ENCODE results near the gene CROCC. TPM values are rescaled to one million over a fixed set of nuclear protein-coding genes. Genes with fewer than 3 reads are reported as not detected.
"Not testable (repeated sequence)": the region's sequence is repeated elsewhere in the genome, so short reads cannot be mapped to it uniquely, and the experiment has no call there.

The CROCC gene
- polyA plus RNA-seq, 1 of the 3 experiments (the other 2 are of a cell fraction), result 39.1 TPM

DNA sequence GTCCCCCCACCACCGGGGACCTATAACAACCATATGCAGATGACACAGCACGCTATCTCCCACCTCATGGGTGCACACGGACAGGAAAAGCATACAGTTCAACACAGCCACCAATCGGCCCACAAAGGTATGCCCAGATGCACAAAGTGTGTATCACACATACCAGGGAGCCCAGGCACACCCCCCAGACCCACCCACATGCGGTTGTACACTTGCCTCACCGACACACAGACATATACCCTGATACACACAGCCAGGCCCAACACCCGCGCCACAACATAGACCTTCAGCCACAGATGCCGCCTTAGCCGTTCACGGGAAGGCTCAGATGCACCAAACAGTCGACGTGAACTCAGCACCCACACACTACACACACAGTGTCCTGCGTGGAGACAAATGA is 5.5 kb downstream of the CROCC start:
- ChIA-PET CTCF (no interaction called here), POLR2A (no interaction called here)
- Histone ChIP-seq H3F3A (replicated peaks; ENCODE audit: insufficient read depth) (no peaks in the 10 kb centered on the region), H3K9ac (no peak overlapping the region), H3K27me3 (ENCODE audit: insufficient read depth) (no peaks in the 10 kb centered on the region), H3K9me2 (no peaks in the 10 kb centered on the region), H4K20me1 (ENCODE audit: insufficient read depth) (no peaks in the 10 kb centered on the region), H3K4me1 (ENCODE audit: control insufficient read depth in 1 of 2, insufficient read depth in 2 of 2, low read depth in 1 of 2, low read length in 1 of 2) (peaks cover 0 to 22% of the 10 kb centered on the region in 2 experiments; a peak in 1 of 4 replicates), H3K9me3 (no peaks in the 10 kb centered on the region), H3K79me2 (ENCODE audit: insufficient read depth) (no peaks in the 10 kb centered on the region), H3K36me3 (replicated peaks in 1 of 2; ENCODE audit: control insufficient read depth in 1 of 2, insufficient read depth in 2 of 2, low read length in 1 of 2) (peaks cover 0 to 3% of the 10 kb centered on the region in 2 experiments), H3K4me2 (no peak overlapping the region), H3K27ac (ENCODE audit: low read depth in 2 of 2, low read length in 1 of 2) (no peak overlapping the region), H2AFZ (ENCODE audit: low read depth) (no peak overlapping the region), H3K4me3 (ENCODE audit: low read depth in 2 of 2, low read length in 1 of 2) (no peak overlapping the region)
- WGBS (ENCODE audit: low lambda C conversion rate), result 88% methylated on average over 14 of the region's 14 CpGs
- DNase-seq, result peak; percentile 37
- TF ChIP-seq TEAD4 (IDR thresholded peaks at IDR 0.05; ENCODE audit: borderline replicate concordance, insufficient read depth), result no peak
- no peak for TF ChIP-seq JUND (IDR thresholded peaks at IDR 0.05)
- TF ChIP-seq NFIC (IDR thresholded peaks at IDR 0.05; ENCODE audit: borderline replicate concordance), result no peak
- TF ChIP-seq, protein P1, sequence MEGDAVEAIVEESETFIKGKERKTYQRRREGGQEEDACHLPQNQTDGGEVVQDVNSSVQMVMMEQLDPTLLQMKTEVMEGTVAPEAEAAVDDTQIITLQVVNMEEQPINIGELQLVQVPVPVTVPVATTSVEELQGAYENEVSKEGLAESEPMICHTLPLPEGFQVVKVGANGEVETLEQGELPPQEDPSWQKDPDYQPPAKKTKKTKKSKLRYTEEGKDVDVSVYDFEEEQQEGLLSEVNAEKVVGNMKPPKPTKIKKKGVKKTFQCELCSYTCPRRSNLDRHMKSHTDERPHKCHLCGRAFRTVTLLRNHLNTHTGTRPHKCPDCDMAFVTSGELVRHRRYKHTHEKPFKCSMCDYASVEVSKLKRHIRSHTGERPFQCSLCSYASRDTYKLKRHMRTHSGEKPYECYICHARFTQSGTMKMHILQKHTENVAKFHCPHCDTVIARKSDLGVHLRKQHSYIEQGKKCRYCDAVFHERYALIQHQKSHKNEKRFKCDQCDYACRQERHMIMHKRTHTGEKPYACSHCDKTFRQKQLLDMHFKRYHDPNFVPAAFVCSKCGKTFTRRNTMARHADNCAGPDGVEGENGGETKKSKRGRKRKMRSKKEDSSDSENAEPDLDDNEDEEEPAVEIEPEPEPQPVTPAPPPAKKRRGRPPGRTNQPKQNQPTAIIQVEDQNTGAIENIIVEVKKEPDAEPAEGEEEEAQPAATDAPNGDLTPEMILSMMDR (IDR thresholded peaks at IDR 0.05), result no peak

DNA sequence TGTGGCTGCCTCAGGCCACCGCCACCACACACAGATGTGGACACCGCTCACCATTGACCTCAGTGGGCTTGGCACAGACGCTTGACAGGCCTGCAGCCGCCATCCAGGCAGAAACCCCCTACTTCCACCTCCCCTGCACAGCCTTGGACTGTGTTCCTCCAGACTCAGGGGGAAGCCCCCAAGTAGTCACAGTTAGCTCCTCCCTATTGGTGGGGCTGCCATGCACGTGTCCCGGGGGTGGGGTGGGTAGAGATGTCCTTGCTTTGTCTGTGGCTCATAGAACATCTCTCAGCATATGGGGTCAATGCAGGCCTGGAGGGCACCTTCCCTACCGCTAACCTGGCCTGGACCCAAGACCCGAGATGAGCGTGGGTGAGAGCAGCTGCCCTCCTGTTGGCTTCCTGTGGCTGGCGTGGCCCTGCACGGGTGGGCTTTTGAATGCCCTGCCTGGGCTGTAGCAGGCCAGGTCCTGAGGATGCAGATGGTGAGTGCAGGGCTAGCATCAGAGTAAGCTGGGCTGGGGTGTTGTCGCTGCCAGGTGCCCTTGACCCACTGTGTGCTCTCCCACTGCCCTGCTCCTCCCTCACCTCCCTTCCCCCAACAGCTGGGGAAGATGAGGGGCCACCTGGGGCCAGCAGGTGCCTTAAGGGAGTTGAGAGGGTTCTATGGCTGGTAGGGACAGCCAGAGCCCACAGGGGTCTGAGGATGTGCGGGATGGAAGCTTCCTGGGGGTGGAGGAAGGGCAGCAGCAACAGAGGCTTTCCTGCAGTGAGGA is 6.2 kb downstream of the CROCC start:
- Histone ChIP-seq H3K36me3 (replicated peaks in 1 of 2; ENCODE audit: control insufficient read depth in 1 of 2, insufficient read depth in 2 of 2, low read length in 1 of 2) (peaks cover 0 to 3% of the 10 kb centered on the region in 2 experiments), H3K27ac (ENCODE audit: low read depth in 2 of 2, low read length in 1 of 2) (no peak overlapping the region), H3K4me2 (no peak overlapping the region), H3K4me1 (ENCODE audit: control insufficient read depth in 1 of 2, insufficient read depth in 2 of 2, low read depth in 1 of 2, low read length in 1 of 2) (peaks cover 0 to 20% of the 10 kb centered on the region in 2 experiments; a peak in 1 of 4 replicates), H3K4me3 (ENCODE audit: low read depth in 2 of 2, low read length in 1 of 2) (no peak overlapping the region), H3F3A (replicated peaks; ENCODE audit: insufficient read depth) (no peaks in the 10 kb centered on the region), H3K9ac (no peak overlapping the region), H2AFZ (ENCODE audit: low read depth) (no peak overlapping the region), H3K9me3 (no peaks in the 10 kb centered on the region), H3K79me2 (ENCODE audit: insufficient read depth) (no peaks in the 10 kb centered on the region), H3K9me2 (no peaks in the 10 kb centered on the region), H3K27me3 (ENCODE audit: insufficient read depth) (no peaks in the 10 kb centered on the region), H4K20me1 (ENCODE audit: insufficient read depth) (no peaks in the 10 kb centered on the region)
- ChIA-PET CTCF (interaction anchor here (1.4 kb wide), 1 partner anchor 118 kb away, joined by 3 read pairs; no protein-coding TSS in a partner anchor), POLR2A (no interaction called here)
- TF ChIP-seq, protein P2, sequence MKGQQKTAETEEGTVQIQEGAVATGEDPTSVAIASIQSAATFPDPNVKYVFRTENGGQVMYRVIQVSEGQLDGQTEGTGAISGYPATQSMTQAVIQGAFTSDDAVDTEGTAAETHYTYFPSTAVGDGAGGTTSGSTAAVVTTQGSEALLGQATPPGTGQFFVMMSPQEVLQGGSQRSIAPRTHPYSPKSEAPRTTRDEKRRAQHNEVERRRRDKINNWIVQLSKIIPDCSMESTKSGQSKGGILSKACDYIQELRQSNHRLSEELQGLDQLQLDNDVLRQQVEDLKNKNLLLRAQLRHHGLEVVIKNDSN (IDR thresholded peaks at IDR 0.05; ENCODE audit: borderline replicate concordance, low read depth), result no peak
- TF ChIP-seq NFIC (IDR thresholded peaks at IDR 0.05; ENCODE audit: borderline replicate concordance), result no peak
- no peak for TF ChIP-seq EZH2phosphoT487 (IDR thresholded peaks at IDR 0.05; ENCODE audit: borderline replicate concordance, low read depth)
- WGBS (ENCODE audit: low lambda C conversion rate), result 92% methylated on average over 13 of the region's 13 CpGs
- DNase-seq, result peak; percentile 52

DNA sequence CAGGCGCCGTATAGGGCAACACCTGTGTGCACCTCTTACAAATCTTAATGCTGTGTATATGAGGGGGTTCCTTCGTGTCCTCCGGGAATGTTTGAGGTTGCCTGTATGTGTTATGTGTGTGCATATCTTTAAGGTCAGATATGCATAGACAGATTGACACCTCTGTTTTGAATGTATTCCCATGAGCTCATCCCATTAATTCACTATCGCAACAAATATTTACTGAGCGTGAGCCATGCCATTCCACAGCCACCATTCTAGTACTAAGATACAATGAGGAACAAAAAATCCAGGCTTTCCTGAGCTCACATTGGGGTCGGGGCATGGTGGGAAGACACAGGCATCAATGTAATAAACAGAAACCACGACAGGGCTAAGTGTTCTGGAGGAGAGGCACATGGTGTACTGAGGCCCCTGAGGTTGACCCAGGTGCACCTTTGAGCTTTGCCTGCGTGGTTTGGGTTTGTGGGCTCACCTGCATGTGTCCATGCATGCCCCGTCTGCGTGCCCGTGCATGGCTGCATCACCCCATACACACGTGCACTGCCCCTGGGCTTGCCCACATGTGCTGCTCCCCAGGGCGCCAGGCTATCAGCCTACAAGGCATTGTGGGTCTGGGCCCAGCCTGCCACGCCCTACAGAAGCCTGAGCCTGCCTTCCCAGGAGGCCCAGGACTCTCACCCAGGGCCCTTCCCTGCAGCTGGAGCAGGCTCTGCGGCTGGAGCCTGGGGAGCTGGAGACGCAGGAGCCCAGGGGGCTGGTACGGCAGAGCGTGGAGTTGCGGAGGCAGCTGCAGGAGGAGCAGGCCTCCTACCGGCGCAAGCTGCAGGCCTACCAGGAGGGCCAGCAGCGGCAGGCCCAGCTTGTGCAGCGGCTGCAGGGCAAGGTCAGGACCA is 7.7 kb downstream of the CROCC start:
- H3K4me1 ChIP-seq (ENCODE audit: control insufficient read depth in 1 of 2, insufficient read depth in 2 of 2, low read depth in 1 of 2, low read length in 1 of 2), result peaks cover 0 to 18% of the 10 kb centered on the region in 2 experiments; a peak in 1 of 4 replicates
- POLR2A ChIA-PET; H3K79me2 ChIP-seq (ENCODE audit: insufficient read depth); H3F3A ChIP-seq (replicated peaks; ENCODE audit: insufficient read depth); H3K4me3 ChIP-seq (ENCODE audit: low read depth in 2 of 2, low read length in 1 of 2); H3K9me3 ChIP-seq; H3K36me3 ChIP-seq (replicated peaks in 1 of 2; ENCODE audit: control insufficient read depth in 1 of 2, insufficient read depth in 2 of 2, low read length in 1 of 2); H4K20me1 ChIP-seq (ENCODE audit: insufficient read depth); H3K4me2 ChIP-seq; H3K27me3 ChIP-seq (ENCODE audit: insufficient read depth); H3K9ac ChIP-seq; H2AFZ ChIP-seq (ENCODE audit: low read depth); H3K9me2 ChIP-seq; H3K27ac ChIP-seq (ENCODE audit: low read depth in 2 of 2, low read length in 1 of 2): not testable (repeated sequence)
- CTCF ChIA-PET, result interaction anchor here (1.4 kb wide), 1 partner anchor 117 kb away, joined by 3 read pairs; no protein-coding TSS in a partner anchor
- peak; percentile 21 for DNase-seq
- WGBS (ENCODE audit: low lambda C conversion rate), result 93% methylated on average over 21 of the region's 24 CpGs

DNA sequence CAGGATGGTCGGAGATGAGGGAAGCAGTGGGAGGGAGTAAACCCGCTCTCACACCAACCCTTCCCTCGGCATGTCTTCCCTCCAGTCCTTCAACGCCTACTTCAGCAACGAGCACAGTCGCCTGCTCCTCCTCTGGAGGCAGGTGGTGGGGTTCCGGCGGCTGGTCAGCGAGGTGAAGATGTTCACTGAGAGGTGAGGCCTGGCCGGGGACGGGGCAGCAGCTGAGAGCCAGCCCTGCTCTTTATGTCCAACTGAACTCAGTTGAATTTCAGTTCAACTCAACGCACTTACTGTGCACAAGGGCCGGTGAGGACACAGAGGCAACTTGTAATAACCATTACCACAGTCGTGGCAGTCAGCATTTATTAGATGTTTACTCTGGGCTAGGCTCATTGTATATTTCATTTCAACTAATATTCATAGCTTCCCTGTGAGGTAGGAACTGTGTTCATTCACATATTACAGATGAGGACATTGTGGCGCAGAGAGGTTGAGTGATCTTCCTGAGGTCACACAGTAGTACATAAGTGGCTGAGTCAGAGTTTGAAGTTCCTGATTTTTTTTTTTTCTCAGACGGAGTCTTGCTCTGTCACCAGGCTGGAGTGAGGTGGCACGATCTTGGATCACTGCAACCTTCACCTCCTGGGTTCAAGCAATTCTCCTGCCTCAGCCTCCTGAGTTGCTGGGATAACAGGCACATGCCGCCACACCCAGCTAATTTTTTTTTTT is 9.6 kb downstream of the CROCC start:
- H3K4me2 ChIP-seq; H3K9me3 ChIP-seq; H3K36me3 ChIP-seq (replicated peaks in 1 of 2; ENCODE audit: control insufficient read depth in 1 of 2, insufficient read depth in 2 of 2, low read length in 1 of 2); H3K79me2 ChIP-seq (ENCODE audit: insufficient read depth); H3K27ac ChIP-seq (ENCODE audit: low read depth in 2 of 2, low read length in 1 of 2); H3K4me3 ChIP-seq (ENCODE audit: low read depth in 2 of 2, low read length in 1 of 2); H3K27me3 ChIP-seq (ENCODE audit: insufficient read depth); H3K9ac ChIP-seq; DNase-seq; H2AFZ ChIP-seq (ENCODE audit: low read depth); H3K9me2 ChIP-seq; H4K20me1 ChIP-seq (ENCODE audit: insufficient read depth); H3F3A ChIP-seq (replicated peaks; ENCODE audit: insufficient read depth); POLR2A ChIA-PET: not testable (repeated sequence)
- CTCF ChIA-PET, result interaction anchor here (0.7 to 1.6 kb wide), 4 partner anchors 9 to 20 kb away, joined by 3 read pairs; no protein-coding TSS in a partner anchor
- 92% methylated on average over 18 of the region's 18 CpGs for WGBS (ENCODE audit: low lambda C conversion rate)
- H3K4me1 ChIP-seq (ENCODE audit: control insufficient read depth in 1 of 2, insufficient read depth in 2 of 2, low read depth in 1 of 2, low read length in 1 of 2), result peaks cover 0 to 14% of the 10 kb centered on the region in 2 experiments; a peak in 1 of 4 replicates
